Fibroblast of lung (primary cell): ENCODE measurements around the gene SP110. TPM values are rescaled to one million over a fixed set of nuclear protein-coding genes. Genes with fewer than 3 reads are reported as not detected.

Source experiments
- DNase-seq, 2 donors: peaks; one replicate each; pipeline versions ENCODE4 v3.0.0 to v3.0.0-alpha.2; 2010; ENCODE audit warnings: low read depth in 2 of 2
- H2AFZ ChIP-seq: 2 replicates; pipeline ENCODE4 v1.5.1; 2012; ENCODE audit warnings: low read length, control low read depth, inconsistent platforms
- H3K27ac ChIP-seq: 2 replicates; pipeline ENCODE4 v1.5.1; 2011; ENCODE audit warnings: low read length, control low read depth; ENCODE audit not compliant: insufficient read depth
- H3K27me3 ChIP-seq: 2 replicates; pipeline ENCODE4 v1.5.1; 2011; ENCODE audit warnings: mild to moderate bottlenecking, low read length; ENCODE audit not compliant: control insufficient read depth, insufficient read depth
- H3K36me3 ChIP-seq: 2 replicates; pipeline ENCODE4 v1.5.1; 2011; ENCODE audit warnings: low read length; ENCODE audit not compliant: control insufficient read depth, insufficient read depth
- H3K4me1 ChIP-seq: 2 replicates; pipeline ENCODE4 v1.5.1; 2011; ENCODE audit warnings: low read length; ENCODE audit not compliant: control insufficient read depth, insufficient read depth; ENCODE audit errors: extremely low read depth
- H3K4me2 ChIP-seq: 2 replicates; pipeline ENCODE4 v1.5.1; 2011; ENCODE audit warnings: low read length, control low read depth; ENCODE audit not compliant: insufficient read depth; ENCODE audit errors: extremely low read depth
- H3K4me3 ChIP-seq, 4 experiments: fragments of 200-600 bp in 1 of 4; sonication (generic) in 1 of 4; replicated peaks in 1 of 4; 2 replicates each; pipeline ENCODE4 v1.5.1; 2011 to 2016; ENCODE audit warnings: low read length in 4 of 4, low read depth in 3 of 4, mild to moderate bottlenecking in 3 of 4, control low read depth in 2 of 4, inconsistent platforms in 1 of 4, mixed read lengths in 1 of 4; ENCODE audit not compliant: insufficient read depth in 1 of 4; ENCODE audit errors: control extremely low read depth in 1 of 4
- H3K79me2 ChIP-seq: 2 replicates; pipeline ENCODE4 v1.5.1; 2012; ENCODE audit warnings: mild to moderate bottlenecking, low read length, inconsistent platforms; ENCODE audit not compliant: control insufficient read depth, insufficient read depth
- H3K9ac ChIP-seq: 2 replicates; pipeline ENCODE4 v1.5.1; 2011; ENCODE audit warnings: mild to moderate bottlenecking, low read length, control low read depth; ENCODE audit not compliant: insufficient read depth
- H3K9me3 ChIP-seq: 2 replicates; pipeline ENCODE4 v1.5.1; 2012; ENCODE audit warnings: low read depth, low read length; ENCODE audit not compliant: control insufficient read depth, insufficient read depth
- H4K20me1 ChIP-seq: 2 replicates; pipeline ENCODE4 v1.5.1; 2011; ENCODE audit warnings: low read length; ENCODE audit not compliant: control insufficient read depth, insufficient read depth; ENCODE audit errors: extremely low read depth
- CTCF ChIP-seq, 2 donors: IDR thresholded peaks in 1 of 2; conservative IDR thresholded peaks in 1 of 2; 1 replicate in 1 of 2; 2 replicates in 1 of 2; pipeline ENCODE4 v1.5.1; 2011 to 2012; ENCODE audit warnings: low read length in 2 of 2, control low read depth in 1 of 2, inconsistent platforms in 1 of 2, low read depth in 1 of 2, mild to moderate bottlenecking in 1 of 2
- EZH2 ChIP-seq: IDR thresholded peaks from 2 replicates; pipeline ENCODE4 v1.5.1; 2012; ENCODE audit warnings: low read length, control low read depth, mild to moderate bottlenecking; ENCODE audit errors: missing control alignments
- polyA plus RNA-seq, 2 donors: library from polyadenylated mRNA; depleted of rRNA in 1 of 2; stranded (reverse) in 1 of 2; unstranded in 1 of 2; fragments of >200 nt; gene quantifications; 2 replicates each; pipeline ENCODE4 v1.2.1, GENCODE V29; 2011 to 2012; ENCODE audit warnings: missing spikeins in 1 of 2
- total RNA-seq: library from RNA; depleted of rRNA; stranded (reverse); fragments of >200 nt; gene quantifications from 2 replicates; pipeline ENCODE4 v1.2.1, GENCODE V29; 2014

Gene SP110
- total and polyA plus RNA-seq, 2 donors (not counting 1 experiment from before 2014, with no cell fraction given): 9.2 to 12.7 TPM

GRCh38 chr2:230179907-230180306 is 39.9 kb downstream of the SP110 start:
- Histone ChIP-seq H4K20me1 (no peaks in the 10 kb centered on the region), H3K9ac (no peak overlapping the region), H2AFZ (no peak overlapping the region), H3K27me3 (no peaks in the 10 kb centered on the region), H3K79me2 (no peaks in the 10 kb centered on the region), H3K4me1 (no peaks in the 10 kb centered on the region), H3K9me3 (no peaks in the 10 kb centered on the region), H3K4me2 (no peak overlapping the region), H3K27ac (no peak overlapping the region), H3K4me3 (no peak overlapping the region), H3K36me3 (no peaks in the 10 kb centered on the region)
- TF ChIP-seq EZH2 (no peak), CTCF (conservative IDR thresholded peaks at IDR 0.05 in 1 of 2, IDR thresholded peaks at IDR 0.05 in 1 of 2; ENCODE audit: low read depth in 1 of 2, low read length in 2 of 2) (no peak)
- no peak for DNase-seq

GRCh38 chr2:230178546-230179485 is 41.0 kb downstream of the SP110 start:
- TF ChIP-seq CTCF (conservative IDR thresholded peaks at IDR 0.05 in 1 of 2, IDR thresholded peaks at IDR 0.05 in 1 of 2; ENCODE audit: low read depth in 1 of 2, low read length in 2 of 2) (no peak), EZH2 (no peak)
- Histone ChIP-seq H3K27me3 (no peaks in the 10 kb centered on the region), H3K4me2 (no peak overlapping the region), H3K9ac (no peak overlapping the region), H3K4me3 (no peak overlapping the region), H2AFZ (no peak overlapping the region), H3K79me2 (no peaks in the 10 kb centered on the region), H3K9me3 (no peaks in the 10 kb centered on the region), H3K27ac (no peak overlapping the region), H3K4me1 (no peaks in the 10 kb centered on the region), H3K36me3 (no peaks in the 10 kb centered on the region), H4K20me1 (no peaks in the 10 kb centered on the region)
- DNase-seq: no peak

GRCh38 chr2:230176996-230177395 is 42.8 kb downstream of the SP110 start:
- no peak overlapping the region for H3K9ac ChIP-seq
- no peaks in the 10 kb centered on the region for H3K9me3 ChIP-seq
- no peak overlapping the region for H2AFZ ChIP-seq
- no peaks in the 10 kb centered on the region for H3K79me2 ChIP-seq
- DNase-seq: no peak
- H4K20me1 ChIP-seq: no peaks in the 10 kb centered on the region
- no peak overlapping the region for H3K4me2 ChIP-seq
- H3K27ac ChIP-seq: no peak overlapping the region
- no peaks in the 10 kb centered on the region for H3K36me3 ChIP-seq
- H3K4me1 ChIP-seq: no peaks in the 10 kb centered on the region
- no peak overlapping the region for H3K4me3 ChIP-seq
- TF ChIP-seq EZH2: no peak
- no peak for TF ChIP-seq CTCF (conservative IDR thresholded peaks at IDR 0.05 in 1 of 2, IDR thresholded peaks at IDR 0.05 in 1 of 2; ENCODE audit: low read depth in 1 of 2, low read length in 2 of 2)
- H3K27me3 ChIP-seq: no peaks in the 10 kb centered on the region
